OCI-LY1 (cell line): ENCODE data around the gene SEMA5A.

Source experiments
- H2AFZ ChIP-seq: fragments of 200-600 bp; sonication (generic), shearing (Covaris generic); 2 replicates; pipeline ENCODE4 v1.6.0; 2014; ENCODE audit warnings: antibody characterized with exemption, mild to moderate bottlenecking, low read length
- H3F3A ChIP-seq: fragments of 200-600 bp; sonication (generic), shearing (Covaris generic); 2 replicates; pipeline ENCODE4 v1.6.0; 2014; ENCODE audit warnings: mild to moderate bottlenecking, antibody characterized with exemption, low read length, moderate library complexity; ENCODE audit not compliant: insufficient read depth
- H3K27ac ChIP-seq: fragments of 200-600 bp; sonication (generic); 2 replicates; pipeline ENCODE4 v1.5.1; 2014; ENCODE audit warnings: low read length, mixed run types, mild to moderate bottlenecking, low read depth; ENCODE audit not compliant: poor library complexity, severe bottlenecking
- H3K27me3 ChIP-seq: fragments of 200-600 bp; sonication (generic); 2 replicates; pipeline ENCODE4 v1.6.0; 2014; ENCODE audit warnings: antibody characterized with exemption, mild to moderate bottlenecking, low read length, moderate library complexity; ENCODE audit not compliant: insufficient read depth
- H3K36me3 ChIP-seq: fragments of 200-600 bp; sonication (generic); 2 replicates; pipeline ENCODE4 v1.6.1; 2014; ENCODE audit warnings: mild to moderate bottlenecking, antibody characterized with exemption, low read length, moderate library complexity, mixed read lengths; ENCODE audit not compliant: insufficient read depth
- H3K4me1 ChIP-seq: fragments of 200-600 bp; sonication (generic); 2 replicates; pipeline ENCODE4 v1.5.1; 2014; ENCODE audit warnings: mild to moderate bottlenecking, low read length, moderate library complexity; ENCODE audit not compliant: insufficient read depth, severe bottlenecking
- H3K4me2 ChIP-seq: fragments of 200-600 bp; sonication (generic), shearing (Covaris generic); 2 replicates; pipeline ENCODE4 v1.6.1; 2014; ENCODE audit warnings: low read length
- H3K4me3 ChIP-seq: fragments of 200-600 bp; sonication (generic); 2 replicates; pipeline ENCODE4 v1.5.1; 2014; ENCODE audit warnings: low read length, low read depth, mild to moderate bottlenecking, mixed read lengths; ENCODE audit not compliant: poor library complexity, severe bottlenecking
- H3K79me2 ChIP-seq: fragments of 200-600 bp; shearing (Covaris generic); 2 replicates; pipeline ENCODE4 v1.6.1; 2016; ENCODE audit warnings: mixed run types, low read length, mixed read lengths; ENCODE audit not compliant: insufficient read depth
- H3K9ac ChIP-seq: fragments of 200-600 bp; sonication (generic), shearing (Covaris generic); 2 replicates; pipeline ENCODE4 v1.6.1; 2014; ENCODE audit warnings: mild to moderate bottlenecking, low read length, mixed read lengths
- H3K9me2 ChIP-seq: fragments of 200-600 bp; sonication (generic), shearing (Covaris generic); 2 replicates; pipeline ENCODE4 v1.6.1; 2014; ENCODE audit warnings: low read depth, mild to moderate bottlenecking, low read length, mixed read lengths
- H3K9me3 ChIP-seq: fragments of 200-600 bp; shearing (Covaris generic); 2 replicates; pipeline ENCODE4 v1.6.1; 2014; ENCODE audit warnings: low read length, mixed read lengths
- H4K20me1 ChIP-seq: fragments of 200-600 bp; sonication (generic), shearing (Covaris generic); 2 replicates; pipeline ENCODE4 v1.6.0; 2016; ENCODE audit warnings: mild to moderate bottlenecking, low read length; ENCODE audit not compliant: insufficient read depth
- EZH2 ChIP-seq: fragments of 200-600 bp; sonication (generic), shearing (Covaris generic); IDR thresholded peaks from 2 replicates; pipeline ENCODE4 v1.8.0; 2017; ENCODE audit warnings: borderline replicate concordance, mixed run types, mild to moderate bottlenecking, antibody characterized with exemption, low read length, moderate library complexity, mixed read lengths
- TF ChIP-seq, protein P1 (sequence below): fragments of 200-600 bp; sonication (generic), shearing (Covaris generic); IDR thresholded peaks from 2 replicates; pipeline ENCODE4 v1.5.1; 2017; ENCODE audit warnings: mild to moderate bottlenecking, antibody characterized with exemption, low read length, moderate library complexity, mixed read lengths

Gene SEMA5A

DNA sequence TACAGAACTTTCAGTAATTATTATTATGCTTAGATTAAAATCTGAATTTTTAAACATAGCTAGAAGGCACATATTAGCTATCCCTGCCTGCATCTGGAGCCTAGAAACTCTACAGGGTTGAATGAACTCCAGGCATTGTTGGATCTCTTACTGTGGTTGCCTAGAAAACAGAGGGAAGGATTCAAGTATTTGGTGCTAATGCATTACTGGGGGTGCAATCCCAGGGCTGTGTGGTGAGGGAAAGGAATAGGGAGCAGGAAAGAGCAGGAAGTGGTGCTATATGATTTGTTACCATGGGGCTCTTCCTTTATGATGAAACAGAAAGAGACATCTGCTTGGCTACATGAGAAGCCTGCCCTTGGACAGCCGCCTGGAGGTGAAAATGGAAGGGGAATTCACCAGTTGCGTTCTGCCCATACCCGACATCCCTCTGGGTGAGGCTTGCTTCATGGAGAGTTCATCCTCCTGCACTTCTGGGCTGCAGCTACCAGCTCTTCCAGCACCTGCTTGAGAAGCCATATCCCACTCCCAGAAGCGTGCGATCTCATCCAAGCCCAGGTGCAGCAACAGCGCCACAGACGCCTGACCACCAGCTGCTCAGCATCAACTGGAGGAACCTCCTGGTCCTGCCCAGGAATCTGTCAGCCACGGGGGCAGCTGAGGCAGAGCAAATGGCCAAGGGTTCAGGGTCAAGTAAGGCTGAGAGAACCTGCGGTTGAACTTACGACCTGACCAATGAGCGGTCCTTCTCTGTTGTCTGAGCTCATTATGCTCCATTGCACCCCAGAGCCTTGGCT, 362.8 kb downstream of the SEMA5A start:
- H3K27ac ChIP-seq = no peak overlapping the region
- no peaks in the 10 kb centered on the region for H3K4me1 ChIP-seq
- H3K4me2 ChIP-seq = no peak overlapping the region
- no peaks in the 10 kb centered on the region for H3K36me3 ChIP-seq
- TF ChIP-seq, protein P1, sequence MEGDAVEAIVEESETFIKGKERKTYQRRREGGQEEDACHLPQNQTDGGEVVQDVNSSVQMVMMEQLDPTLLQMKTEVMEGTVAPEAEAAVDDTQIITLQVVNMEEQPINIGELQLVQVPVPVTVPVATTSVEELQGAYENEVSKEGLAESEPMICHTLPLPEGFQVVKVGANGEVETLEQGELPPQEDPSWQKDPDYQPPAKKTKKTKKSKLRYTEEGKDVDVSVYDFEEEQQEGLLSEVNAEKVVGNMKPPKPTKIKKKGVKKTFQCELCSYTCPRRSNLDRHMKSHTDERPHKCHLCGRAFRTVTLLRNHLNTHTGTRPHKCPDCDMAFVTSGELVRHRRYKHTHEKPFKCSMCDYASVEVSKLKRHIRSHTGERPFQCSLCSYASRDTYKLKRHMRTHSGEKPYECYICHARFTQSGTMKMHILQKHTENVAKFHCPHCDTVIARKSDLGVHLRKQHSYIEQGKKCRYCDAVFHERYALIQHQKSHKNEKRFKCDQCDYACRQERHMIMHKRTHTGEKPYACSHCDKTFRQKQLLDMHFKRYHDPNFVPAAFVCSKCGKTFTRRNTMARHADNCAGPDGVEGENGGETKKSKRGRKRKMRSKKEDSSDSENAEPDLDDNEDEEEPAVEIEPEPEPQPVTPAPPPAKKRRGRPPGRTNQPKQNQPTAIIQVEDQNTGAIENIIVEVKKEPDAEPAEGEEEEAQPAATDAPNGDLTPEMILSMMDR = no peak
- no peak for TF ChIP-seq EZH2
- H3K9me2 ChIP-seq = no peaks in the 10 kb centered on the region
- no peaks in the 10 kb centered on the region for H3F3A ChIP-seq
- H3K9ac ChIP-seq = no peak overlapping the region
- no peaks in the 10 kb centered on the region for H3K79me2 ChIP-seq
- no peak overlapping the region for H3K4me3 ChIP-seq
- H3K27me3 ChIP-seq = no peaks in the 10 kb centered on the region; the same call in 1 of the 2 replicates
- H2AFZ ChIP-seq = no peak overlapping the region
- H4K20me1 ChIP-seq = no peaks in the 10 kb centered on the region
- no peaks in the 10 kb centered on the region for H3K9me3 ChIP-seq

DNA sequence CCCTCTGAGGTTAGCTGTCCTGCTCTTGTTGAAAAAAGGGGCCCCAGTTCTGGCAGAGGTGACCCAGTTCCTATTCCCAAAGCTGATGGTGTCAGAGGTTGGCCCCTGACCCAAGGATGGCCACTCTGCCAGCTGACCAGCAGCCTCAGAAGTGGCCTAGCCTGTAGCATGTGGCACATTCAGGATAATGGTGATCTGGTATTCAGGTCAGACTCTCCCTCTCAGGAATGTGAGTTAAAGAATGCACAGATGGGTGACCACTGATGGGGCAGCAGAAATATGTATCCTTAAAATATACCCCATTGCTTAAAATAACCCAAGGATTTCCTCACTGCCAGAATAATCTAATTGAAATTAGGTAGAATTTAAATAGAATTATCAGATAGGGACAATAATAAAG, 369.2 kb downstream of the SEMA5A start:
- Histone ChIP-seq H3K27me3 (no peaks in the 10 kb centered on the region), H3K79me2 (no peaks in the 10 kb centered on the region), H3K9me2 (no peaks in the 10 kb centered on the region), H2AFZ (no peak overlapping the region), H3K9me3 (no peaks in the 10 kb centered on the region), H3K4me2 (no peak overlapping the region), H3K27ac (no peak overlapping the region), H3K9ac (no peak overlapping the region), H3F3A (no peaks in the 10 kb centered on the region), H3K36me3 (no peaks in the 10 kb centered on the region), H3K4me3 (no peak overlapping the region), H3K4me1 (no peaks in the 10 kb centered on the region), H4K20me1 (no peaks in the 10 kb centered on the region)
- TF ChIP-seq, protein P1 = no peak
- no peak for TF ChIP-seq EZH2

DNA sequence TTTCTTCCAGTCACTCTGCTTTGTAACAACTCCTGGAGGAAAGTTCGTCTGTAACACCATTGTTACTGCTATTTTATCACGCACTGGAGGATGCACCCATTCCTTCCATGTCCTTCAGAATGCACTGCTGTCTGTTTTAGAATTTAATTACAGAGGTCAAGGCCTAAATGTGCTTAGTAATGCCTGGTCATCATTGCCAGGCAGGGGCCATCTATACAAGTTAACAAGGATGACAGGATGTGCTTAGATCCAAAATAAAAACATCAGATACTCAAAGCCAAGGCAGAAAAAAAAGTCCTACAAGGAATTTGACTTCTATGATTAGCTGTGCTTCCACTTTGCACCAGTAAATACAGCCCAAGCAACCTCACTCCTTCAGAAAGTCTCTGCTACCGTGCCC, 371.4 kb downstream of the SEMA5A start:
- Histone ChIP-seq H3K4me1 (no peaks in the 10 kb centered on the region), H3K9ac (no peak overlapping the region), H3F3A (no peaks in the 10 kb centered on the region), H2AFZ (no peak overlapping the region), H3K27ac (no peak overlapping the region), H4K20me1 (no peaks in the 10 kb centered on the region), H3K27me3 (no peaks in the 10 kb centered on the region), H3K9me2 (no peaks in the 10 kb centered on the region), H3K4me3 (no peak overlapping the region), H3K4me2 (no peak overlapping the region), H3K79me2 (no peaks in the 10 kb centered on the region), H3K36me3 (no peaks in the 10 kb centered on the region), H3K9me3 (no peaks in the 10 kb centered on the region)
- TF ChIP-seq, protein P1 = no peak
- no peak for TF ChIP-seq EZH2
